ENCODE measurements around the gene SLC6A19. TPM values are rescaled to one million over a fixed set of nuclear protein-coding genes. Genes with fewer than 3 reads are reported as not detected.

The SLC6A19 gene
- total and polyA plus RNA-seq, 10 donors = under 0.01 to 0.50 TPM; not detected in 8

DNA sequence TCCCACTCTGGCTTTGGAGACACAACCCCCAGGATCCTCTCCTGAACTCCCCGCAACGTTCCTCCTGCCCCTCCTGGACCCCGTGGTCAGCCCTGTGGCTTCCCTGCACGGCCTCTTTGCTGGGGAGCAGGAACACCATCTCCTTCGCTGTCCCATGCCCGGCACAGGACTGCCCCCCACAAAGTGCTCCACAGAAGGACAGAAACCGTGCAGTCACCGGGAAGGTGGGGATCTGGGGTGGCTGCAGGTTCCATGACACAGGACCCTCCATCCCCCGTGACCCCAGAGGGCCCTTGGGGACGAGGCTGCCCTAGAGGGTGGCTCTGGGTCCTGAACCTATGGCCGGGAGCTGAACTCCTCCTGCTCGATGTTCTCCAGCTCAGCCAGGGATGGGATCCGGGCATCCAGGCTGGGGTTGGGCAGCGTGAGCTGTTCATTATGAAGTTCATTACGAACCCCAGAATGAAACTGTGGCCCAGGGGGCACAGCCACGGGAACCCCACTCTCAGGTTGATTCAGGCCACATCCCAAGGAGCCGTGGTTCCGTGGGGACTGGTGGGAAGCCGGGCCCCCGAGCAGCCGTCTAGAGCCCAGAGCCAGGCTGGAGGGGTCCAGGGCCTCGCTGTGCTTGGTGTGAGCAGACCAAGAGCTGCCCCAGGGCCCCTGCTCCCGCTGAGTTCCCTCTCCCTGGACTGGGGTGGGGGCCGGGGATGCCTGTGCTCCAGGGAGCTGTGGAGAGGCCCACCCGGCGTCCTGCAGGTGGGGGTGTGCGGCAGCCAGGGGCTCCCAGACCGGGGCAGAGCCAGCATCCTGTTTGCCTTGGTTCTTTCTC is 684 bp upstream of the SLC6A19 start:
- no peak for DNase-seq
- H3K4me1 ChIP-seq = peaks cover 0 to 11% (median 0%) of the 10 kb centered on the region in 6 donors
- H3K36me3 ChIP-seq = no peaks in the 10 kb centered on the region
- 66 to 82% (median 69%) methylated on average over 7 to 28 of the region's 28 CpGs for WGBS, 5 donors
- intact Hi-C loops (cut with DNase I; ENCODE audit: low total_unique reads) = no loop called here
- TF ChIP-seq, protein P1, sequence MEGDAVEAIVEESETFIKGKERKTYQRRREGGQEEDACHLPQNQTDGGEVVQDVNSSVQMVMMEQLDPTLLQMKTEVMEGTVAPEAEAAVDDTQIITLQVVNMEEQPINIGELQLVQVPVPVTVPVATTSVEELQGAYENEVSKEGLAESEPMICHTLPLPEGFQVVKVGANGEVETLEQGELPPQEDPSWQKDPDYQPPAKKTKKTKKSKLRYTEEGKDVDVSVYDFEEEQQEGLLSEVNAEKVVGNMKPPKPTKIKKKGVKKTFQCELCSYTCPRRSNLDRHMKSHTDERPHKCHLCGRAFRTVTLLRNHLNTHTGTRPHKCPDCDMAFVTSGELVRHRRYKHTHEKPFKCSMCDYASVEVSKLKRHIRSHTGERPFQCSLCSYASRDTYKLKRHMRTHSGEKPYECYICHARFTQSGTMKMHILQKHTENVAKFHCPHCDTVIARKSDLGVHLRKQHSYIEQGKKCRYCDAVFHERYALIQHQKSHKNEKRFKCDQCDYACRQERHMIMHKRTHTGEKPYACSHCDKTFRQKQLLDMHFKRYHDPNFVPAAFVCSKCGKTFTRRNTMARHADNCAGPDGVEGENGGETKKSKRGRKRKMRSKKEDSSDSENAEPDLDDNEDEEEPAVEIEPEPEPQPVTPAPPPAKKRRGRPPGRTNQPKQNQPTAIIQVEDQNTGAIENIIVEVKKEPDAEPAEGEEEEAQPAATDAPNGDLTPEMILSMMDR (IDR thresholded peaks at IDR 0.05 in 8 of 11, conservative IDR thresholded peaks at IDR 0.05 in 3 of 11) = no peak
- TF ChIP-seq POLR2A (IDR thresholded peaks at IDR 0.05) (no peak), POLR2AphosphoS5 (IDR thresholded peaks at IDR 0.05) (no peak)
- H3K27me3 ChIP-seq (replicated peaks in 1 of 7) = peaks cover 0 to 94% (median 6%) of the 10 kb centered on the region in 7 donors
- no peak overlapping the region for H3K4me3 ChIP-seq
- H3K27ac ChIP-seq = no peak overlapping the region
- H3K9me3 ChIP-seq = no peaks in the 10 kb centered on the region

DNA sequence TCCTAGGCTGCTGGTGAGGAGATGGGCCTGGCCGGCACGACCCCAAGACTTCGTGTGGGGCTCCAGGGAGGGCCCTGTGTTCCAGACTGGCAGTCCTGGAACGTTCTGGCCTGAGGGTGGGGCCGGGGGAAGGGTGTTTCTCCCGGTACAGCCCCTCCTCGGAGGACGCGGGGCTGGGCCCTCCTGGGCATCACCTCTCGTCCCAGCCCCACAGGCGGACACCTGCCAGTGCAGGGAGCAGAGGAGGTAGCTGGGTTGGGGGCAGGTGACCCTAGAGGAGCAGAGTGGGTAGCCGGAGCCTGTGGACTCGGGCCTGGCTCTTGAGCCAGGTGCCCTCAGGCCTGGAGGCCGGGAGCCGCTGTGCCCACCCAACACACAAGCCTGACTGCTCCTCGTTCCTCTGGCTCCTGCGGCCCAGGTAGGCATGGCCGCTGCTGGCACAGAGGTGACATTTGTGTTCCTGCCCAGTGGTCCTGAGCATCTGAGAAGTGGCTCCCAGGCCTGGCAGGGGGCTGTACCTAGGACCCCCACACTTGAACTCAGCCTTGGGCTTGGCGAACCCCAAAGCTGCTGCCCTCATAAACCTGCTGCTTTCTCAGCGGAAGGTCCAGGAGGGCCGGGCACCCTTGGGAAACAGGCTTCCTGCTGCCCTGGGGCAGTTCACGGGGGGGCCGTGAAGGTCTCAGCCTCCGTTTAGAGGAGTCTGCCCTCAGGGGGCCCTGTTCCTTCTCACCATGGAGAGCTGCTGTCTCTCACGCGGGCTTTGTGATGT is 817 bp downstream of the SLC6A19 start:
- WGBS, 5 donors = 73 to 86% (median 76%) methylated on average over 11 to 26 of the region's 26 CpGs
- H3K9me3 ChIP-seq = no peaks in the 10 kb centered on the region
- H3K36me3 ChIP-seq = no peaks in the 10 kb centered on the region
- peaks cover 0 to 90% (median 6%) of the 10 kb centered on the region in 7 donors for H3K27me3 ChIP-seq (replicated peaks in 1 of 7)
- intact Hi-C loops (cut with DNase I; ENCODE audit: low total_unique reads) = no loop called here
- no peak for DNase-seq
- H3K4me3 ChIP-seq = no peak overlapping the region
- H3K4me1 ChIP-seq = peaks cover 0 to 11% (median 0%) of the 10 kb centered on the region in 6 donors
- TF ChIP-seq POLR2A (IDR thresholded peaks at IDR 0.05) = no peak
- no peak for TF ChIP-seq POLR2AphosphoS5 (IDR thresholded peaks at IDR 0.05)
- TF ChIP-seq, protein P1 (IDR thresholded peaks at IDR 0.05 in 8 of 11, conservative IDR thresholded peaks at IDR 0.05 in 3 of 11) = no peak
- no peak overlapping the region for H3K27ac ChIP-seq

DNA sequence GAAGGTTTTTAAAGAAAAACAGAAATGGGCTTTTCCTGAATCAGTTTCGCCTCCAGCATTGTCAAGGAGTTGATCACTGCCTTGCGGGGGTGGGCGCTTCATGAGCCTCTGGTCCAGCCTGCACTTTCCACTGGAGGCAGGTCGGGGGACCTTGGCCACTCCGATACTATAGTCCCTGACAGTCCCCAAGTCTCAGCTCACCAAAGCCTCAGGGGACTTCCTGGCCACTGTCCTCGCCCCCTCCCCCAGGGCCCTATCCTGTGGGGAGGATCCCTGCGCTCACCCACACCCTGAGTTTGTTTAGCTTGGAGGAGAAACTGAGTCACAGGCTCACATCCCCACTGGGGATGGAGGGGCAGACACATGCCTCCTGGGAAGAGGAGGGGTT is 1.4 kb downstream of the SLC6A19 start:
- TF ChIP-seq, protein P1 (IDR thresholded peaks at IDR 0.05 in 8 of 11, conservative IDR thresholded peaks at IDR 0.05 in 3 of 11) = no peak
- no peak for TF ChIP-seq POLR2A (IDR thresholded peaks at IDR 0.05)
- DNase-seq = no peak
- WGBS, 5 donors = 59 to 84% (median 80%) methylated on average over 5 to 7 of the region's 7 CpGs
- Histone ChIP-seq H3K36me3 (no peaks in the 10 kb centered on the region), H3K4me1 (peaks cover 0 to 11% (median 0%) of the 10 kb centered on the region in 6 donors), H3K27me3 (replicated peaks in 1 of 7) (peaks cover 0 to 93% (median 6%) of the 10 kb centered on the region in 7 donors), H3K4me3 (no peak overlapping the region), H3K9me3 (no peaks in the 10 kb centered on the region), H3K27ac (no peak overlapping the region)
- intact Hi-C loops (cut with DNase I; ENCODE audit: low total_unique reads) = no loop called here
